HCT116 (cell line): Measurements from ENCODE around the gene ZNF536. TPM values are rescaled to one million over a fixed set of nuclear protein-coding genes. Genes with fewer than 3 reads are reported as not detected.

Experiments used
- ATAC-seq: fragments of 200-7000 bp; cut with Tn5 transposase; 2 replicates; pipeline ENCODE4 v1.9.1; 2020; ENCODE audit warnings: mild to moderate bottlenecking, moderate library complexity
- BruUV-seq: library from RNA; stranded (reverse); fragments of 400-500 nt; replicated peaks from 2 replicates; lab custom pipeline; 2021; lab: Mats Ljungman, UMichigan
- CTCF ChIA-PET: fragments of 300-600 bp; sonication (Branson Sonifier 250); formaldehyde crosslinking; loops from one replicate; lab custom pipeline; 2021; ENCODE audit warnings: antibody characterized with exemption; lab: Charles Lee
- POLR2A ChIA-PET: fragments of 300-600, 350-600 bp; sonication (Branson Sonifier 250); formaldehyde crosslinking; loops from one replicate; lab custom pipeline; 2021; ENCODE audit warnings: antibody characterized with exemption; lab: Charles Lee
- RAD21 ChIA-PET, 2 experiments: fragments of 300-600 bp; sonication (Branson Sonifier 250); formaldehyde crosslinking; loops; one replicate each; lab custom pipeline; 2023; ENCODE audit warnings: low total read pairs in 2 of 2; ENCODE audit not compliant: uncharacterized antibody in 2 of 2, unreplicated experiment in 2 of 2, low non-redundant PET in 1 of 2; lab: Charles Lee
- DNase-seq: peaks from one replicate; pipeline ENCODE4 v3.0.0-alpha.2; 2010; ENCODE audit warnings: low read depth, low spot score
- H2AFZ ChIP-seq: fragments of 200-600 bp; shearing (Covaris generic), sonication (generic); 2 replicates; pipeline ENCODE4 v1.6.1; 2017; ENCODE audit warnings: low read depth, mixed run types, mixed read lengths, antibody characterized with exemption, low read length; ENCODE audit not compliant: poor library complexity, severe bottlenecking
- H3K27ac ChIP-seq: 2 replicates; pipeline ENCODE4 v1.5.1; 2012; ENCODE audit warnings: low read depth, low read length
- H3K27me3 ChIP-seq: fragments of 200-600 bp; sonication (generic); 2 replicates; pipeline ENCODE4 v1.6.1; 2016; ENCODE audit warnings: mixed run types, low read length, mixed read lengths; ENCODE audit not compliant: insufficient read depth
- H3K36me3 ChIP-seq, 2 experiments: fragments of 200-500 bp in 1 of 2; fragments of 200-600 bp in 1 of 2; sonication (Bioruptor generic) in 1 of 2; sonication (generic) in 1 of 2; 2 replicates each; pipeline versions ENCODE4 v1.5.1 to v1.6.1; 2014 to 2016; ENCODE audit warnings: low read length in 2 of 2, inconsistent platforms in 1 of 2, mixed read lengths in 1 of 2, mixed run types in 1 of 2; ENCODE audit not compliant: insufficient read depth in 2 of 2, control insufficient read depth in 1 of 2
- H3K4me1 ChIP-seq, 2 experiments: fragments of 200-600 bp in 1 of 2; sonication (generic) in 1 of 2; 2 replicates each; pipeline versions ENCODE4 v1.5.1 to v1.6.1; 2012 to 2017; ENCODE audit warnings: low read length in 2 of 2, inconsistent platforms in 1 of 2, mild to moderate bottlenecking in 1 of 2, mixed read lengths in 1 of 2, mixed run types in 1 of 2, moderate library complexity in 1 of 2; ENCODE audit not compliant: insufficient read depth in 2 of 2, control insufficient read depth in 1 of 2
- H3K4me2 ChIP-seq: fragments of 200-600 bp; sonication (generic); 2 replicates; pipeline ENCODE4 v1.6.1; 2017; ENCODE audit warnings: mixed run types, low read length, mixed read lengths
- H3K4me3 ChIP-seq, 2 experiments: fragments of 200-600 bp in 1 of 2; sonication (generic) in 1 of 2; replicated peaks in 1 of 2; 2 replicates each; pipeline ENCODE4 v1.5.1; 2011 to 2016; ENCODE audit warnings: low read length in 2 of 2, control low read depth in 1 of 2, low read depth in 1 of 2, mild to moderate bottlenecking in 1 of 2, mixed read lengths in 1 of 2, mixed run types in 1 of 2
- H3K79me2 ChIP-seq: fragments of 200-600 bp; sonication (generic); 2 replicates; pipeline ENCODE4 v1.6.1; 2017; ENCODE audit warnings: mild to moderate bottlenecking, mixed run types, low read length, moderate library complexity, mixed read lengths; ENCODE audit not compliant: insufficient read depth
- H3K9ac ChIP-seq: fragments of 200-600 bp; sonication (generic); 2 replicates; pipeline ENCODE4 v1.6.1; 2016; ENCODE audit warnings: low read length, mixed read lengths
- H3K9me2 ChIP-seq: fragments of 200-600 bp; sonication (generic), shearing (Covaris generic); 2 replicates; pipeline ENCODE4 v1.6.1; 2017; ENCODE audit warnings: mixed run types, mild to moderate bottlenecking, moderate library complexity; ENCODE audit not compliant: insufficient read depth
- H3K9me3 ChIP-seq, 2 experiments: fragments of 200-500 bp in 1 of 2; fragments of 200-600 bp in 1 of 2; sonication (Bioruptor generic) in 1 of 2; sonication (generic) in 1 of 2; 2 replicates each; pipeline ENCODE4 v1.6.1; 2014 to 2017; ENCODE audit warnings: low read length in 2 of 2, mixed read lengths in 2 of 2, inconsistent platforms in 1 of 2, low read depth in 1 of 2, mild to moderate bottlenecking in 1 of 2, mixed run types in 1 of 2, moderate library complexity in 1 of 2; ENCODE audit not compliant: control insufficient read depth in 1 of 2, insufficient read depth in 1 of 2
- H4K20me1 ChIP-seq: fragments of 200-600 bp; sonication (generic), shearing (Covaris generic); 2 replicates; pipeline ENCODE4 v1.6.1; 2017; ENCODE audit warnings: mixed run types, mild to moderate bottlenecking, moderate library complexity; ENCODE audit not compliant: insufficient read depth
- ATF3 ChIP-seq: IDR thresholded peaks from 2 replicates; pipeline ENCODE4 v1.6.1; 2012
- CBX3 ChIP-seq: IDR thresholded peaks from 2 replicates; pipeline ENCODE4 v1.6.1; 2012; ENCODE audit warnings: low read depth
- CTCF ChIP-seq, 3 experiments: fragments of 200-600 bp in 1 of 3; sonication (generic) in 1 of 3; IDR thresholded peaks in 2 of 3; conservative IDR thresholded peaks in 1 of 3; 2 replicates each; pipeline ENCODE4 v1.5.1; 2012 to 2017; ENCODE audit warnings: low read depth in 2 of 3, low read length in 2 of 3, antibody characterized with exemption in 1 of 3, borderline replicate concordance in 1 of 3, control low read depth in 1 of 3, mild to moderate bottlenecking in 1 of 3, mixed read lengths in 1 of 3, mixed run types in 1 of 3, moderate library complexity in 1 of 3; ENCODE audit not compliant: insufficient read depth in 1 of 3
- EGR1 ChIP-seq: IDR thresholded peaks from 2 replicates; pipeline ENCODE4 v1.6.1; 2012; ENCODE audit warnings: low read depth
- FOSL1 ChIP-seq: IDR thresholded peaks from 2 replicates; pipeline ENCODE4 v1.6.1; 2012; ENCODE audit warnings: low read depth
- POLR2A ChIP-seq: IDR thresholded peaks from 2 replicates; pipeline ENCODE4 v1.7.0; 2011; ENCODE audit warnings: borderline replicate concordance; ENCODE audit not compliant: insufficient read depth, insufficient read length; ENCODE audit errors: extremely low read depth
- REST ChIP-seq: IDR thresholded peaks from 2 replicates; pipeline ENCODE4 v1.6.1; 2012; ENCODE audit warnings: low read depth
- SRF ChIP-seq: IDR thresholded peaks from 2 replicates; pipeline ENCODE4 v1.6.1; 2012; ENCODE audit warnings: low read depth
- intact Hi-C: fragments of 100-400 bp; cut with micrococcal nuclease; formaldehyde crosslinking; loops from 2 replicates; pipeline ENCODE4 v1.10.0; 2022
- total RNA-seq: library from RNA; stranded (reverse); gene quantifications from one replicate; pipeline ENCODE4 v1.2.1, GENCODE V29; 2021; ENCODE audit not compliant: unreplicated experiment

The ZNF536 gene
- total RNA-seq, 1 experiment from 2014 or later = not detected

- H3K79me2 ChIP-seq = no peaks in the 10 kb centered on the region
- no peak overlapping the region for H3K4me3 ChIP-seq
- CTCF ChIA-PET = no interaction called here
- TF ChIP-seq REST = no peak
- TF ChIP-seq POLR2A = no peak
- no peak for TF ChIP-seq SRF
- no peak for TF ChIP-seq FOSL1
- no peak for TF ChIP-seq CBX3
- no peak for TF ChIP-seq EGR1
- no peak for TF ChIP-seq CTCF (IDR thresholded peaks at IDR 0.05 in 2 of 3, conservative IDR thresholded peaks at IDR 0.05 in 1 of 3; ENCODE audit: borderline replicate concordance in 1 of 3, insufficient read depth in 1 of 3, low read depth in 2 of 3, low read length in 2 of 3)
- TF ChIP-seq ATF3 = no peak
- RAD21 ChIA-PET = no interaction called here
- H2AFZ ChIP-seq = no peak overlapping the region
- H3K9me2 ChIP-seq = no peaks in the 10 kb centered on the region
- no peak for ATAC-seq
- peaks cover 35% of the 10 kb centered on the region for H3K27me3 ChIP-seq
- H3K4me2 ChIP-seq = no peak overlapping the region
- BruUV-seq = no TSS peak
- H3K36me3 ChIP-seq = no peaks in the 10 kb centered on the region
- intact Hi-C loops = no loop called here
- H3K4me1 ChIP-seq = no peaks in the 10 kb centered on the region
- no peaks in the 10 kb centered on the region for H3K9me3 ChIP-seq
- POLR2A ChIA-PET = no interaction called here
- no peak overlapping the region for H3K27ac ChIP-seq
- DNase-seq = no peak
- no peak overlapping the region for H3K9ac ChIP-seq
- H4K20me1 ChIP-seq = no peaks in the 10 kb centered on the region
Observed at GRCh38 chr19:30363073-30363472, 9.1 kb upstream of the ZNF536 start.
